RPMI8226 (cell line): ENCODE data around the gene PATZ1.
"Not testable (repeated sequence)": the region's sequence is repeated elsewhere in the genome, so short reads cannot be mapped to it uniquely, and the experiment has no call there.

Source experiments
- DNase-seq: peaks from one replicate; pipeline ENCODE4 v3.0.0-alpha.2; 2015

The PATZ1 gene

DNA sequence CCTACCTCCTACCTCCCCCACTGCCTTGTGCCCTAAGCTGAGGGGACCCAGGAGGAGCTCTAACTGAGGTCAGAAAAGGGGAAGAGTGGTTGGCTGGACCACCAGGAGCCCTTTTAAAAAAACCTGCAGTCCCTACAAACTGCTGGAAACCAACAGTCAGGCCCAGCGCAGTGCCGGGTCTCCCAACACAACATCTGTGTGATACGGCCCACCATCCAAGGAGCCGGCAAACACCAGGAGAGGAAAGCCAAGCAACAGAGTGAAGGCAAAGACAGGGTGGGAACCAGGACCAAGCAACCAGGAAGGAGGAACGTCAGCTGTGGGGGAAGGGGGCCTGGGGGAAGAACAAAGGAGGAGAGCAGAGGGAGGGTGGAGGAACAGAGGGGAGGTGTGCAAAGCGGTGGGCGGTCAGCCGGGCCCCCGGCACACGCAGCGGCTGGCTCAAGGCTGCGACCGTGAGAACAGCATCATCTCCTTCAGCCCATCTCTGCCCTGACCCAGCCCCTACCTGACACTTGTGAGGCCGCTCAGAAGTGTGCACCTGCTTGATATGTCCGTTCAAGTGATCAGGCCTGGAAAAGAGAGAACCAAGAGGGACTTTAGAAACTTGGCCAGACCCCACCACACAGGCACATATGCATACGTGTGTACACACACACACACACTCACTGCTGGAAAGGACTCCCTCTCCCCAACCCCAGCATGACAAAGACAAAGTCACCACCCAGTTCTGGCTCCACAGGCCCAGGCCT, 3.6 kb downstream of the PATZ1 start:
- DNase-seq = no peak

DNA sequence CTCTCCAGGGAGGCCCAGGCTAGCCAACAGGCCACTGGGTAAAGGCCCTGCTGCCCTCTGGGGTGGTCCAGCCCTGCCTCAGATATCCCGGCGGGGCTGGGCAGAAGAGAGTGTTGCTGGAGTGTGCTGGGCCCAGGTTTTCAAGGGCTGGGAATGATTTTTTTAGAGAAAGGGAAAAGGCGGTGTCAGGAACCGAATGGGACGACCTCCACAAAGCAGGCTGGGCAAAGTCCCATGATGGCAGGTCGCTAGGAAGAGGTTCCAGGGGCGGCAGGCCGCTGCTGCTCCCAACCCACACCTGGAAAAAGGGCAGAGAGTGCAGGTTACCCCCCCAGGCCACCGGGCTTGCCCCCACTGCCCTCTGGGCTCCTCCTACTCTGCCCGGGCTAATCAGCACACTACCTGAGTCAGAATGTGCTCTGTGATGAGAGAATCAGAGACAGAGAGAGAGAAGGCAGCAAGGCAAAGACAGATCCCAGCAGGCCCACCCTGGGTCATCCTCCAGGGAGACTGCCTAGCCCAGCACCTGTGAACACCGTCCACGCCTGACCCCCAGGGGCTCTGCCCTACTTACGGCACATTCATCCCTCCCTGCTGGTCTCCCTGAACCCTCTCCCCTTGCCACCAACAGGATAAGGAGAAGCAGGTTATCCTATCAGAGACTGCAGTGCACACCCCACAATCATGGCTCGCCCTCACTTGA, 4.6 kb downstream of the PATZ1 start:
- DNase-seq = no peak

DNA sequence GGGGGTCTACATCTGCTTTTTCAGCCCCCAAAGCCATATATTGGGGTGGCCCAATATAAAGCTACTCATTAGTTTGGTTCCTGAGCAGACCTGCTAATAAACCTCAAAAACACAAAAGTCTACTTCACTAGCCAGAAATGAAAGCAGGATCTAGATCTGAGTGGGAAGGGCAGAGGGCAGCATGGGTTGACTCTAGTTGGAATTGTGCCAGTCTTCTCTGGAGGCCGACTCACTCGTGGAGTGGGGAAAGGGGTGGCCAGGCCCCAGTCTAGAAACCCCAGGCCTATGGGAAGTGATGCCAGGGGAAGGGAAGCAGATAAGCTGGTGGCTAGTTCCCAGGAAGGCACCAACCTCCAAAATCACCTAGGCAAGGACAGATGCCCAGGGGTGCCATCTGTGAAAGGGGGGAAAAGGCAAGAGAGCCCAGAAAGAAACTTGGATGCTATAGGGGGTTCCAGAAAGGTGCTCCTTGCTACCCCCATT, 5.3 kb downstream of the PATZ1 start:
- no peak for DNase-seq

DNA sequence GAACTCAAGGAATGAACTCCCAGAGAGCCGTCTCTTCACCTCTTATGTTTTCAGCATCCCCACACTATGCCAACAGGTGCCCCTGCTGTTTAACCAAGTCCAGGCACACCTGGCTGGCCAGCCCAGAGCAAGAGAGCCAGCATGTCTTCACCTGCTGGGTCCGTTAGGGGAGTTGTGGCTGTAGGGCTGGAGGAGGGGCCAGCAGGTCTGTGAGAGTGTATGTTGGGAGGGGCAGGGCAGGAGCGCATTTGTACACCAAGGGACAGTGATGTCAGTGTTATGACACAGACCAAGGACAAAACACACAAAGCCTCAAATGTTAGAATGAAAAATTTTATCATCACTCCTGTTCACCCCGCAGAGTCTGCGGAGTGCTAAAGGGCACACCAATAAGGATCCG, 5.8 kb downstream of the PATZ1 start:
- no peak for DNase-seq

DNA sequence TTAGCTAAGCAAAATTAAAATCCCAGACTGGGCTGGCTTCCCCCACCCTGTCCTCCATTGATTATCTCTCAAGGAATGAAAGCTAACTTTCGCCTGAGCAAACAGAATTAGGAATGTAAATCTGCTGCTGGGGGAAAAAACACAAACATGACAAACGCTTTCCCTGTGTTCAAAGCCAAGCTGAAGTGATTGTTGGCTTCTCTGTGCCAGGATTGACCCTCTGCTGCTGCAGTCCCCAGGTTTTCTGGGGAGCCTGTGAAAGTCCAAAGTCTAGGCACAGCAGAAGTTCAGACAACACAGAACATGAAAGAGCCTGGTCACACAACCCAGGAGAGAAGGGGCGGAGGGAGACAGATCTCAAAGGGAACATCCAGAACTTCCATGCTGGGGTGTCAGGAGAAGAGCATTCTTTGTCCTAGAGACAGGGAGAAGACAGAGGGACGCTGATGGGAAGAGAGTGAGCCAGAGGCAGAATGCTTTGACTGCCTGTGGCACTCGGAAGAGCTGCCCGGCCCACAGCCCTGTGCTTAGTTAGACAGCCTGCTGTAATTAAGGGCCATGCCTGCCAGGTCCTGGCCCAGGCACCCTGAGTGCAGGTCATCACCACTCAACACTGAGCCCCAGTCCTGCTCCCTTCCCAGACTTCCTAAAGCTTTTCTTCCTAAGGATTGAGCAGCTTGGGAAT, 6.9 kb downstream of the PATZ1 start:
- DNase-seq = no peak

DNA sequence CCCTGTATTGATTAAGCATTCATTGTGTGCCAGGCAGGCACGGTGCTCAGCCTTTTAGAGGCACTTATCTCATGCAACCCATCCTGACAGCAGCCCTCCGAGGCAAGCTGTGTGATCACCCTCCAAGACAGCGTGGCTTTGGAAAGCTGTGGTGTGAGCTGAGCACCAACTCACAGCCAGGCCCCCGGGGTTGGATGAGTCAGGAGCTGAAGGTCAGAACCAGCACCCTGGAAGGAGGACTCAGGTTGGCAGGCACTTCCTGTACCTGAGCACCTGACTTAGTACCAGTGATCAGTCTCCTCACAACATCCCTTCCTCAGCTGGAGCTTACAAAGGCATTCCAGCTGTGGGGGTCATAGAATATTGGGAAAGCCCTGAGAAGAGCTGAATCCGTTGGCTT, 9.0 kb downstream of the PATZ1 start:
- no peak for DNase-seq

DNA sequence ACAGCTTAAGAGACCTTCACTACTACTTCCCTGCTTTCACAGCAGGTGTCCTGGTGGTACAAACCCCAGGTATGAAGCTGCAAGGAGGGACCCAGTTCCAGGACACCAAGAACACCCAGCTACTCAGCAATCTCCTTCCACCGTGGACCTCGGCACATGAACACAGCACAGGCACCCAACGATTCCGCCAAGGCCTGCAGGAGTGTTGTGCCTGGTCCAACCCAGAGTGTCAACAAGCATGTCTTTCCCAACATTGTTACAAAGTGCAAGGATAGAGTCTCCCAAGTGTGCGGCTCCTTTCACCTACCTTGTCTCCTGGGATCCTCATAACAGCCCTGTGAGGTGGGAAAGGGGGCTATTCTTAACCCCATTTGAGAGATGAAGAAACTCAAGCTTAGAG, 11.8 kb downstream of the PATZ1 start:
- no peak for DNase-seq

DNA sequence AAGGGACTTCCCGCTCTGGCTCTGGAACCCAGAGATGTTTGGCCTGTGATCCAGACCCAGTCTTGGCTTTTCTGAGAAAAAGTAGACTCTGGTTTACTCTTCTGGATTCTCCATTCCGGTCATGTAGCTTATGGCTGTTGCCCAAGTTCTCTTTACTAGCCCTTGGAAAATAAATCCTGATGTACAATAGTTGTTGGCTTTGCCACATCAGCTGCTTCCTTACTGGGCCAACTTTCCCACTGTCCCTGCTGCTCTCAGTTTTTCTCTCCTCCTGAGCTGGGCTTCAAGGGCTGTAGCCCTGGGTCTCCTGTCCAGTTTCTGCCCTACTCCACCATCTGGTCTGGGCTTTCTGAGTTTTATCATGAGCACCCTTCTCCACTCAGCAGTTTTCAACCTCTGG, 12.5 kb downstream of the PATZ1 start:
- DNase-seq = no peak

DNA sequence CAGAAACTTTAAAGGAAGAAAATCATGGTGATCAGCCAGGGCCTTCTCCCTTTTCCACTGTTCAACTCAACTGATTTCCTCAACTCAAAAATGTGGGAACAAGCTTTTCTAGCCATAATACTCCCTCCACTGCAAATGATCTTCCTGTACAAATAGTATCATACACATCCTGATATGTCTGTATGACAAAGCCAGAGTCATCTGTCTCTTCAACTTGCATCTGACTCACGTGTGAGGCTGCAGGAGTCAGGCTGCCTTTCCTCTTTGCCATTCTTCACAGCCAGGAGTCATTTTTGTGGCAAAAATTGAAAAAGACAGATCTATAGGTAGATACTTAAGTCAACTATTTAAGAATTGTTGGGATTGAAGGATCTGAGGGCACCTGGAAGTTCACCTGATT, 13.3 kb downstream of the PATZ1 start:
- no peak for DNase-seq

DNA sequence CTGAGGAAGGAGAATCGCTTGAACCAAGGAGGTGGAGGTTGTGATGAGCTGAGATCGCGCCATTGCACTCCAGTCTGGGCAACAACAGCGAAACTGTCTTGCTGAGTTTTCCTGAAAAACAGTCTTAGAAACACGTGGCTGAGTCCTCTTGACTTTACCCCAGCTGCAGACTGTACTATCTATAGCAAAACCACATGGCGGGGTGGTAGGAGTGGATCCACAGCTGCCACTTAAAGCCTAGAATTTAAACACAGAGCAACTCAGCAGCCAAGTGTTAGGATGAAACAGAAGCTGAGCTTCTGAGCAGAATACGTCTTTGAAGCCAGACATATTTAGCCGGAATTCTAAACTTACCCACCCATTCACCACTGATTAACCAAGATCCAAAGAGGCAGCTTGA, 14.1 kb downstream of the PATZ1 start:
- DNase-seq = no peak

DNA sequence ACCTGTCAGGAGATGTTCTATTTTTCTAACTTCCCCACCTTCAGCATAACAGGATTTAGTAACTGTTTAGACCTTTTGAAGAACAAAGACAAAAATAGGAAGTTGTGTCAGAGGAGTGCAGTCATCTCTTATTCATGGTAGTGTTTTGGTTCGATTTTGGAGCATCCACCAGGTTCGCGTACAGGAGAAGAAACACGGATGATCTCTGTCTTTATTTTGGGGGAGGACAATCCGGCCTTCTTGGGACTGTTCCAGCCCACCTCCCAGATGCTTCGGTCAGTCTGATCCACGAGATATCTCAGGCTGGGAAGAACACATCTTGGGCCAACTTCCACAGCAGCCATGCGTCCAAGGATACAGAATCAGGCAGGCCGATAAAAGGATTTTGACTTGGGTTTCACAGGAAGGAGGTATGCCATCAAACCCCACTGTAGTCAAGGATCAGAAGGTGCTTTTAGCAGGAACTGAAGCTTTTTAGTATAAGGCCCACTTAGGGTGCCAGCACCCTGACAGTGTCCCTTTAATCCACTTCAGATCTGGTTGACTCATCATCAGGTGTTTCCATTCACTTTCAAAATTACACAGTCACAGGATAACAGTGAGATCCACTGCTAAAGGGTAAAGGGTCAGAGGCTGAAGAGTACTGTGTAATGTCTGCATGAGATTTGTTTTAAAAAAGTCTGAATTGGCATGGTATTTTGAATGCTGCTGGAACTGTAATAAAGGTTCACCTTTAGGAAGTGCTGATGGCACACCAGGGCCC, 16.5 kb downstream of the PATZ1 start:
- DNase-seq = no peak

DNA sequence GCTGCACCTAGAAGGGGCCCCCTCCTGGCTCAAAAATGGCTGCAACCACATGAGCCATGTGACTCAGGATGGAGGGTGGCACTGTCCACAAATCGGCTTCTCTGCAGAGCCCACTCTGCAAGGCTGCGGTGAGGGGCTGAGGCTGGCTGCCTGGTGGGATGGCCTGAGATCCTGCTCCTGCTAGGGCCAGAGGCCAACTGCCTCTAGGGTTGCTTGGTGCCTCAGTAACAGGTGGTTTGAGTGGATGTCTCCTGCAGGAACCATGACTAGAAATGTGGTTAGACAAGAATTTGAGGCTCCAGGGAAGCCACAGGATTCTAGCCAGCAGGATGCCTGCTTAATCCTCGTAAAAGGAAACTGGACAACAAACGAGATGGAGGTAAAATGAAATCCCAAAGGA, 17.1 kb downstream of the PATZ1 start:
- no peak for DNase-seq

DNA sequence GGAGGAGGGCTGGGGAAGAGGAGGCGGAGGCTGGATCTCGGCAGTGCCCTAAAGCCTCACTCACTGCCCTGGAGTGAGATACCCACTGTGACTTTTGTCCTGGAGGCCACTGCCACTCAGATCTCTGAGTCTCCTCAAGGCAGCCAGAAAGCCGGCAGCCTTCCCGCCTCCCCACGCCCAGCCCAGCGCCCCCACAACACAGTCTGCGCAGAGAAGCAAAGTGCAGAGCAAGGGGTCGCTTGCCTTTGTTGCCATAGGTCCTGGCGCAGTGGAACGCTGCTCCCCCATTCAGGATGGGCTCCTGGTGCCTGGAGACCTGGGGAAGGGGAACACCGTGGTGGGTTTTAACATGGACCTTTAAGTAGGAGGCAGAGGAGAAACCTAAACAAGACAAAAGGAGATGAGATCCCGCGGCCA, 17.6 kb downstream of the PATZ1 start:
- DNase-seq = no peak

DNA sequence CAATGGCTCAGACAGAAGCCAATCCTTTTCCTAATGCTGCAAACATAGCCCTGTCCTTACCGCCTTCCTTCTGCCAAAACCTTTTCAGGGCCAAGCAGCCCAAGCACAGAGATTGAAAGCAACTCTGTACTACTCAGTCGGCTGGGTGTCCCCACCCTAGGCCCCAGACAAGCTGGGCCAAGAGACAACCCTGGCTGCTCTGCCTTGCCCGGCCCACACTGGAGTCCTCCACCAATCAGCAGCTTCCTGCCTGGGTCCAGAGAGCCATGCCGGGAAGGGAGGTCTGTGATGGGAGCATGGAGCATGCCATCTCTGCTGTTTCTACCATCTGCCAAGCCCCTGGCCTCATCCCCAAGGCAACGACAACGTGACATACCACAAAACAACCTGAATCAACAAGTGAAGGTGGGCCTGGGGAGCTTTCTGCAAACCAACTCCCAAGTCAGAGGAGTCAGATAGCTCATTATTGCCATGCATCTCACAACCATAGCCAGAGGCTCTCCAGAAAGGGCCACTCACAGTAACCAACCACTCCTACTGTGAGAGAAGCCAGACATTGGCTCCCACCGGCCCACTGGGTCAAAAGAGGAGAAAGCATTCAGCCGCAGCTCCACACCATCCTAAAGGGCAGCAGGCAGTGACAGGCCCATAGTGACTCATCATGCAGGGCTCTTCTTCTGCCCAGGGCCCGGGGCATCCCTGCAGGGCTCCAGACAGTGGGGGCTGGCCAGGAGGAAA, 18.2 kb downstream of the PATZ1 start:
- no peak for DNase-seq

DNA sequence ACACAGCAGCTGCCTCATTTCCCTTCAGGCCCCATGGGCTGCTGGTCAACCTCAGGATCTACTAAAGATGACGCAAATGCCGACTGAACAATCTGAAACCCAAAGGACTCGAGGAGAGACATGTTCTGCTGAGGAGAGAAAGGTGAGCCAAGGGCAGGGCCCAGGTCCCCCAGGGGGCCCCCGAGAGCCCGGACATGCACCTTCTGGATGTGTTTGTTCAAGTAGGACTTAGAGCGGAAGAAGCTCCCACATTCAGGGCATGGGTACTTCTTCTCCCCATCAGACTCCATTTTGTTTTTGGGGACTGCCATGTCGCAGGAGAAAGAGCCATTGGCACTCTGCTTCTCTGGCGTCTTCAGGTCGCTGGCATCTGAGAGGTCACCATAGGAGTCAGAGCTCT, 19.3 kb downstream of the PATZ1 start:
- DNase-seq = no peak

DNA sequence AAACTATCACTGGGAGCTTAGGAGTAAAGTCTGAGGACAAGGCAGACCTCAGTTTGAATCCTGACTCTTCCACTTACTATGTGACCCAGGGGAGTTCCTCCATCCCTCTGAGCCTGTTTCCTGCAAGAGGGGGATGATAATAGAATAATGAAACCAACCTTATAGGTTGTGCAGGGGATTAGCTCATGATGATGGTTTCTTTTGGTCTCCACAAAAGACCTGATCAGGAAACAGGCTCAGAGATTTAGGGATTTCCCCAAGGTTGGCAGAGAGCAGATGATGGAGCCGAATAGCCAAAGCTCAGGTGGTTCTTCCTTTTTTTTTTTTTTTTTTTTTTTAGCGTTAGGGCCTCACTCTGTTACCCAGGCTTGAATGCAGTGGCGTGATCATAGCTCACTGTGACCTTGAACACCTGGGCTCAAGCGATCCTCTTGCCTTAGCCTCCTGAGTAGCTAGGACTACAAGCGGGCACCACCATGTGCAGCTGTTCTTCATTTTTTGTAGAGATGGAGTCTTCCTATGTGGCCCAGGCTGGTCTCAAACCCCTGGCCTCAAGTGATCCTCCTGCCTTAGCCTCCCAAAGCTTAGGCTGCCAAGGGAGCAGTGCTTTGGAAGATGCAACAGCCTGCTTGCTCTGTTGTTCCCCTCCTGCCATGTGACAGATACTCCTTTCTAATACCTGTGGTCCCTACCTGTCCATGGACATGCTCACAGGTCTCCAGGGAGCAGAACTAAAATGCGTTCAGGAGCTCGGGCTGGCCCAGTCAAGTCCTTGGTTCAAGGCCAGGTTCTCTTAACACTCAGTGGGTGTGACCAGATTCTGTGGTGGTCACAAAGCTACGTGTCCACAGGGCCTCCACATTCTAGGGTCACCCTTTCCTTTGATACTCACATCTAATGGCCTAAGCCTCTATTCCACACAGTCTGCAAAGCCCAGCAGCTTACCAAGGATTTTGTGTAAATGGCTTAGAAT, 22.3 kb downstream of the PATZ1 start:
- no peak for DNase-seq

DNA sequence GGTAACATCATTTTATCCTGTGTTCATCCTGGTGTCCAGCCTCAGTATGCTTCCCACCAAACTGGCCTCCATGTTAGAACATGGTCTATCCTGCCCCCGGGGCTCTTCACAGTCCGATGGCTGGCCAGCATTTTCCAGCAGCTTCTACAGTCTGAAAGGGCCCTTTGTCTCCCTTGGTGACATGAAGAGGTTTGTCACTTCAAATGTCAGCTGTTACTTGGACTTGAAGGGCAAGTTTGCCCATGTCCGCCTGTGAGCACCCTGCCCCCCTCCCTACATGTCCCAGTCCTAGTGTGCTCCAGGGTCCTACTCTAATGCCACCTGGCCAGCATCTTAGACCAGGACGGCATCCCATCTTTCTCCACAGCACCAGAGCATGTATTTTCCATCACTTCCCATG, 24.7 kb downstream of the PATZ1 start:
- DNase-seq = no peak

DNA sequence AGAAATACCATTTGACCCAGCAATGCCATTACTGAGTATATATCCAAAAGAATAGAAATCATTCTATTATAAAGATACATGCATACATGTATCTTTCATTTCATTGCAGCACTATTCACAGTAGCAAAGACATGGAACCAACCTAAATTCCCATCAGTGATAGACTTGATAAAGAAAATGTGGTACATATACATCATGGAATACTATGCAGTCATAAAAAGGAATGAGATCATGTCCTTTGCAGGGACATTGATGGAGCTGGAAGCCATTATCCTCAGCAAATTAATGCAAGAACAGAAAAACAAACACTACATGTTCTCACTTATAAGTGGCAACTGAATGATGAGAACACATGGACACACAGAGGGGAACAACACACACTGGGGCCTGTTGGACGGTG, 31.9 kb downstream of the PATZ1 start:
- not testable (repeated sequence) for DNase-seq

DNA sequence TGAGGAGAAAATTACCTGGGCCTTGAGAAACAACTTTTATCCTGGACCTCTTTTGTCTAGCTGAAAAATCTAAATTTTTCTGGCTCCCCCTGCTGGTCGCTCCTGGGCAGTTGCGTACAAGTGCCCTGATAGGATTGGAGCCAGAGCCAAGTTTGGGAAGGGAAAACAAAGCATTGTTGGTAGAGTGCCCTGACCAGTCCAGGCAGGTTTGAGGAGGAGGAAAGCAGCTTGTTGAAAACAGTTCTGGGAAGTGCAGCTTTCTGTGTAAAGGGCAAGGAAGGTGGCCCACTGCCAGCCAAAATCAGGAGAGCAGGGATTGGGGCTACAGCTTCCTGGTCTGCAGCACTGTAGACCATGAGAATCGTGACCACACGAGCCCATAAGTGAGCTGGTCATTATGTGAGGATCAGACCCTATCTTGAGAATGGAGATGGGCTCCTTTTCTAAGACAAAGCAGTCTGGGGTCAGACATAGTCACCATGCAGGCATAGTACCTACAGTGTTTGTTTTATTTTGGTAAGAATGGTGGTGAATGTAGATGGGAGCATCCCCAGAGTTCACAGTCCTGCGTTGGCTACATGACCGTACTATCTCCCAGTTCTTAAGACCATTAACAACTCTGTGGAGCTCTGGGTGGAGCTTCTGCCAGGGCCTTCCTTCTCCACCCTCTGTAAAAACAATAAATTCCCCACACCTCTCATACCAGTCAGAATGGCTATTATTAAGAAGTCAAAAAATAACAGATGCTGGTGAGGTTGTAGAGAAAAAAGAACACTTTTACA, 32.6 kb downstream of the PATZ1 start:
- peak; percentile 57 for DNase-seq

DNA sequence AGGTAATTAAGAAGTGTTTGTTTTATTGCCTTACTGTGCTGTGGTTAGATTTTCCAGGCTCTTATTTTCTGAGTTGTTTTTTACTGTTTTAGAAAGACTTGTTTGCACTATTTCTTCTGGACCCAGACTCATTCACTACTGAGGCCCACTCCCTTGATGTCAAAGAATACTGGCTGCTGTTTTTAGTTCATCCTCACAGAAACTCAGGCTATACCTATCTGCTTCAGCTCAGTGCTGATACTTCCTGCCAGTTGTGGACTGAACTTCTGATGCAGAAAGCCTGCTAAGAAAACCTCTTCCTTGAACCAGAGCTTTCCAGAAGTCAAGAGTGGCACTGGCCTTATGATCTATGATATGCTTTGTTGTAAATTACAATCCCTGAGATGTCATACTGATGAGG, 38.0 kb downstream of the PATZ1 start:
- DNase-seq = no peak
